K562 (cell line): ENCODE data around the gene STYXL1. TPM values are rescaled to one million over a fixed set of nuclear protein-coding genes. Genes with fewer than 3 reads are reported as not detected.
A peak's percentile ranks its signal among the peaks of the same experiment; 100 is the strongest.

ENCODE experiments used
- ATAC-seq: fragments of 200-7000 bp; cut with Tn5 transposase; 3 replicates; pipeline ENCODE4 v1.9.1; 2020; ENCODE audit warnings: moderate library complexity
- BruUV-seq: library from RNA; stranded (reverse); fragments of 400-500 nt; replicated peaks from 2 replicates; lab custom pipeline; 2021; lab: Mats Ljungman, UMichigan
- CTCF ChIA-PET: fragments of 300-600 bp; formaldehyde crosslinking; extraction: SDS; loops from one replicate; lab custom pipeline; 2021; ENCODE audit warnings: low intra/inter-chr PET ratio; lab: Yijun Ruan, JAX
- POLR2A ChIA-PET: fragments of 300-600, 350-650 bp; sonication (Branson Sonifier 250); formaldehyde crosslinking; extraction: SDS; loops from one replicate; lab custom pipeline; 2021; ENCODE audit warnings: antibody characterized with exemption, inconsistent platforms; lab: Yijun Ruan, JAX
- DNase-seq, 4 experiments: peaks; one replicate each; pipeline versions ENCODE4 v3.0.0 to v3.0.0-alpha.2; 2011 to 2018; ENCODE audit warnings: low spot score in 3 of 4, mixed read lengths in 3 of 4; ENCODE audit errors: extremely low read depth in 1 of 4
- FAIRE-seq: peaks from 2 replicates; lab custom pipeline; 2011; peaks lifted over from hg19 to GRCh38; lab: Jason Lieb, UNC
- H2AFZ ChIP-seq: 2 replicates; pipeline ENCODE4 v1.6.0; 2011; ENCODE audit warnings: low read depth, low read length, control low read depth, inconsistent platforms
- H3K27ac ChIP-seq: fragments of 200-600 bp; 3 replicates; pipeline ENCODE4 v1.8.0; 2011; ENCODE audit warnings: low read depth, mild to moderate bottlenecking, control low read depth, inconsistent platforms, low read length, moderate library complexity, mixed read lengths; ENCODE audit errors: extremely low read depth
- H3K27me3 ChIP-seq, 2 experiments: fragments of 300-600 bp in 1 of 2; 2 replicates in 1 of 2; 3 replicates in 1 of 2; pipeline versions ENCODE4 v1.6.0 to v1.8.0; 2011; ENCODE audit warnings: inconsistent platforms in 2 of 2, low read length in 2 of 2, mild to moderate bottlenecking in 1 of 2, mixed read lengths in 1 of 2, moderate library complexity in 1 of 2; ENCODE audit not compliant: control insufficient read depth in 2 of 2, insufficient read depth in 2 of 2
- H3K36me3 ChIP-seq: fragments of 300-600 bp; 3 replicates; pipeline ENCODE4 v1.8.0; 2011; ENCODE audit warnings: mild to moderate bottlenecking, low read length, inconsistent platforms; ENCODE audit not compliant: control insufficient read depth, insufficient read depth
- H3K4me1 ChIP-seq, 2 experiments: fragments of 200-600 bp in 1 of 2; replicated peaks in 1 of 2; 2 replicates in 1 of 2; 3 replicates in 1 of 2; pipeline versions ENCODE4 v1.5.1 to v1.8.0; 2011; ENCODE audit warnings: inconsistent platforms in 2 of 2, low read length in 2 of 2, mild to moderate bottlenecking in 1 of 2, mixed read lengths in 1 of 2, moderate library complexity in 1 of 2; ENCODE audit not compliant: control insufficient read depth in 2 of 2, insufficient read depth in 2 of 2
- H3K4me2 ChIP-seq: 2 replicates; pipeline ENCODE4 v1.6.1; 2011; ENCODE audit warnings: low read length, control low read depth, inconsistent platforms, mixed read lengths; ENCODE audit not compliant: insufficient read depth
- H3K4me3 ChIP-seq: fragments of 200-600 bp; sonication (generic), shearing (Covaris generic); 2 replicates; pipeline ENCODE4 v1.5.1; 2016; ENCODE audit warnings: control low read depth, inconsistent platforms
- H3K79me2 ChIP-seq: fragments of 200-600 bp; 3 replicates; pipeline ENCODE4 v1.8.0; 2011; ENCODE audit warnings: low read length, inconsistent platforms; ENCODE audit not compliant: control insufficient read depth, insufficient read depth
- H3K9ac ChIP-seq, 2 experiments: 2 replicates each; pipeline versions ENCODE4 v1.6.0 to v1.6.1; 2011; ENCODE audit warnings: low read depth in 2 of 2, low read length in 2 of 2, control low read depth in 1 of 2, inconsistent platforms in 1 of 2, mild to moderate bottlenecking in 1 of 2, mixed read lengths in 1 of 2; ENCODE audit not compliant: insufficient read depth in 1 of 2
- H3K9me1 ChIP-seq: one replicate; pipeline ENCODE4 v1.6.0; 2011; ENCODE audit warnings: inconsistent platforms, mild to moderate bottlenecking, low read length, moderate library complexity; ENCODE audit not compliant: control insufficient read depth, insufficient read depth
- H3K9me3 ChIP-seq: replicated peaks from 2 replicates; pipeline ENCODE4 v1.5.1; 2011; ENCODE audit warnings: low read depth, low read length, inconsistent platforms; ENCODE audit not compliant: control insufficient read depth, insufficient read depth
- H4K20me1 ChIP-seq: replicated peaks from 2 replicates; pipeline ENCODE4 v1.6.1; 2011; ENCODE audit warnings: low read length, inconsistent platforms, mixed read lengths; ENCODE audit not compliant: control insufficient read depth, insufficient read depth
- C11orf30 ChIP-seq: fragments of 450-650 bp; IDR thresholded peaks from 2 replicates; pipeline ENCODE4 v1.6.1; 2016; ENCODE audit warnings: low read depth, mild to moderate bottlenecking
- CEBPB ChIP-seq: fragments of 450-650 bp; IDR thresholded peaks from 2 replicates; pipeline ENCODE4 v1.6.1; 2016; ENCODE audit warnings: missing genetic modification characterization, missing compliant biosample characterization
- ILK ChIP-seq: fragments of 450-650 bp; IDR thresholded peaks from 2 replicates; pipeline ENCODE4 v1.6.1; 2016; ENCODE audit warnings: missing genetic modification characterization, low read depth, mild to moderate bottlenecking, missing compliant biosample characterization, moderate library complexity, borderline replicate concordance
- MAFG ChIP-seq: fragments of 450-650 bp; conservative IDR thresholded peaks from 2 replicates; pipeline ENCODE4 v1.6.1; 2016; ENCODE audit warnings: missing genetic modification characterization, missing compliant biosample characterization
- MAFK ChIP-seq: IDR thresholded peaks from 2 replicates; pipeline ENCODE4 v1.6.1; 2011; ENCODE audit warnings: low read length, improper control_type of control experiment
- NFE2 ChIP-seq: IDR thresholded peaks from 2 replicates; pipeline ENCODE4 v1.6.1; 2014; ENCODE audit warnings: antibody characterized with exemption, low read depth
- PHF21A ChIP-seq: fragments of 450-650 bp; IDR thresholded peaks from 2 replicates; pipeline ENCODE4 v1.6.1; 2017; ENCODE audit warnings: low read depth, borderline replicate concordance
- PKNOX1 ChIP-seq: fragments of 450-650 bp; IDR thresholded peaks from 2 replicates; pipeline ENCODE4 v1.6.1; 2016
- ZNF232 ChIP-seq: sonication (generic); formaldehyde crosslinking; IDR thresholded peaks from 2 replicates; pipeline ENCODE4 v1.8.0; 2022; ENCODE audit warnings: mild to moderate bottlenecking, missing genetic modification reagents
- ZNF316 ChIP-seq: fragments of 450-650 bp; IDR thresholded peaks from 2 replicates; pipeline ENCODE4 v1.6.1; 2016
- WGBS: fragments of 100-300 bp; shearing (Covaris generic); methylation state at CpG from one replicate; pipeline ENCODE4 v1.1.6; 2016; ENCODE audit warnings: low coverage, mixed read lengths; ENCODE audit not compliant: insufficient coverage; ENCODE audit errors: missing lambda C conversion rate; 5-methylcytosine and 5-hydroxymethylcytosine counted together
- in situ Hi-C: fragments of 300-500 bp; cut with MboI; formaldehyde crosslinking; loops from 4 replicates; pipeline ENCODE4 v1.15.0; 2018; ENCODE audit warnings: inconsistent platforms, mixed read lengths
- intact Hi-C: fragments of 100-400 bp; cut with micrococcal nuclease; formaldehyde crosslinking; loops from 2 replicates; pipeline ENCODE4 v1.14.2; 2022
- polyA plus RNA-seq, 8 experiments: library from polyadenylated mRNA; depleted of rRNA in 4 of 8; stranded (reverse) in 5 of 8; unstranded in 3 of 8; fragments of >200 nt; fragmentation: Nextera tagmentation in 2 of 8; fragmentation: Illumina TruSeq in 1 of 8; extraction: Ambion mirVana in 2 of 8; extraction: Trizol in 1 of 8; gene quantifications; 2 replicates each; pipeline versions ENCODE4 v1.2.1 to v1.2.3, GENCODE V29; 2011 to 2014; ENCODE audit warnings: inconsistent platforms in 1 of 8, missing spikeins in 1 of 8
- total RNA-seq, 7 experiments: library from RNA; depleted of rRNA in 6 of 7; stranded (reverse); fragments of >200 nt in 6 of 7; fragmentation: Illumina TruSeq in 2 of 7; extraction: Trizol in 2 of 7; gene quantifications; 2 replicates each; pipeline versions ENCODE4 v1.2.1 to v1.2.3, GENCODE V29; 2011 to 2021; ENCODE audit warnings: low replicate concordance in 1 of 7

The STYXL1 gene
- total and polyA plus RNA-seq, 9 of the 15 experiments (the other 6 are each of a cell fraction or from before 2014, with no cell fraction given), result 36.5 to 97.2 (median 49.9) TPM

- CTCF ChIA-PET, result no interaction called here
- peaks cover 40% of the 10 kb centered on the region for H3K36me3 ChIP-seq
- no peak overlapping the region for H3K9ac ChIP-seq
- in situ Hi-C loops, result no loop called here
- H3K4me1 ChIP-seq, result no peaks in the 10 kb centered on the region; a peak in 1 of 5 replicates
- no TSS peak for BruUV-seq
- H3K9me1 ChIP-seq, result no peaks in the 10 kb centered on the region
- no peak overlapping the region for H2AFZ ChIP-seq
- peak; percentile 52 for FAIRE-seq
- H4K20me1 ChIP-seq, result peaks cover 7% of the 10 kb centered on the region; the same call in 1 of the 2 replicates
- no peak overlapping the region for H3K4me3 ChIP-seq
- no peaks in the 10 kb centered on the region for H3K27me3 ChIP-seq
- peaks cover 25% of the 10 kb centered on the region for H3K79me2 ChIP-seq
- intact Hi-C loops, result no loop called here
- no peak for DNase-seq
- no peak overlapping the region for H3K4me2 ChIP-seq
- no peak; the same call in 2 of the 3 replicates for ATAC-seq
- TF ChIP-seq MAFK (0 out of 2 replicates have a peak, but pooled peaks have one; percentile 6), CEBPB (tag) (peak; percentile 65), ZNF232 (CRISPR knock-in tag) (no peak), PHF21A (no peak), C11orf30 (peak; percentile 40; the same call in 1 of the 2 replicates), ILK (tag) (no peak), ZNF316 (peak; percentile 66), MAFG (peak; percentile 47), NFE2 (peak; percentile 14; the same call in 1 of the 2 replicates), PKNOX1 (0 out of 2 replicates have a peak, but pooled peaks have one; percentile 24)
- TF ChIP-seq, all 486 proteins: peak for 7
- WGBS, result 68% methylated on average over 5 of the region's 5 CpGs
- Histone ChIP-seq H3K9me3 (no peaks in the 10 kb centered on the region), H3K27ac (no peak overlapping the region)
- POLR2A ChIA-PET, result interaction anchor here (0.6 kb wide), 1 partner anchor 15 kb away, joined by 4 read pairs; no protein-coding TSS in a partner anchor
Measured at GRCh38 chr7:75951506-75951905, 96.3 kb downstream of the STYXL1 start.
